A549 (cell line): Measurements from ENCODE around the gene TBC1D2B.

Experiments used
- BHLHE40 ChIP-seq: IDR thresholded peaks from 2 replicates; pipeline ENCODE4 v1.6.1; 2012; ENCODE audit warnings: low read depth, low read length, inconsistent platforms
- CTCF ChIP-seq: fragments of >200 bp; sonication (Bioruptor Twin); formaldehyde crosslinking; IDR thresholded peaks from 3 replicates; pipeline ENCODE4 v1.5.1; 2016
- HDAC2 ChIP-seq: fragments of 200-600 bp; sonication (generic); IDR thresholded peaks from 2 replicates; pipeline ENCODE4 v1.6.1; 2016
- POLR2A ChIP-seq: IDR thresholded peaks from 2 replicates; pipeline ENCODE4 v1.6.1; 2012; ENCODE audit warnings: mild to moderate bottlenecking, low read length
- RCOR1 ChIP-seq: fragments of 150-350 bp; IDR thresholded peaks from 2 replicates; pipeline ENCODE4 v1.6.1; 2014; ENCODE audit warnings: antibody characterized with exemption, low read length, low read depth
- RFX5 ChIP-seq: fragments of 450-650 bp; IDR thresholded peaks from 2 replicates; pipeline ENCODE4 v1.7.1; 2014; ENCODE audit warnings: antibody characterized with exemption, mild to moderate bottlenecking, moderate library complexity
- USF2 ChIP-seq: fragments of 450-650 bp; IDR thresholded peaks from 2 replicates; pipeline ENCODE4 v1.6.1; 2014; ENCODE audit warnings: antibody characterized with exemption

- TF ChIP-seq CTCF (no peak), BHLHE40 (no peak), USF2 (no peak), HDAC2 (no peak), POLR2A (no peak), RFX5 (no peak), RCOR1 (no peak)
Measured at GRCh38 chr15:78087951-78088772, 10.7 kb upstream of the TBC1D2B start.
